Neural progenitor cell (in vitro differentiated cells): ENCODE results near the gene CSTF3.

Experiments
- CTCF ChIP-seq: fragments of 200-600 bp; sonication (generic); IDR thresholded peaks from 2 replicates; pipeline ENCODE4 v1.5.1; 2017; ENCODE audit warnings: antibody characterized with exemption, mild to moderate bottlenecking
- EZH2phosphoT487 ChIP-seq: fragments of 200-600 bp; sonication (generic); IDR thresholded peaks from 2 replicates; pipeline ENCODE4 v1.6.1; 2017; ENCODE audit warnings: antibody characterized with exemption

GRCh38 chr11:33185756-33186155 lies 24.5 kb upstream of the CSTF3 start:
- TF ChIP-seq CTCF (no peak), EZH2phosphoT487 (no peak)
